ENCODE results near the gene LAMB3.

The LAMB3 gene

DNA sequence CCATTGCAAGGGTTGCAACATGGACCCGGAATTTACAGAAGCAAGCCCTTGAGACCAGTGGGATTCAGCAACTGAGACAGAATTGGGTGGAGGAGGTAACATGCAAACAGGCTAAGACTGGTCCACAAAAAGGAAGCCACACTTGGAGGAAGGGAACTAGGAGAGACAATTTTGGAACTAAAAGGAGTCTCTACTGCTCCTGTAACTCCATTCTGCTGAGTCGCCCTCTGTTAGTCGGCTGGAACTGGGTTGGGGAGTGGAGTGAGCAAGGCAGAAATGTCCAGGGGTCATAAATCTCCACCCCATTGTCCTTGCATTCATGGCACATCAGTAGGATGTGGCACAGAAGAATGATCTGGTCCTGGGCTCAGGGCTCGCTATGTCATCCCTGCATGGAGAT is 5.1 kb downstream of the LAMB3 start:
- Histone ChIP-seq H3K27ac (ENCODE audit: low read depth, low read length) (no peak overlapping the region), H3K9me3 (ENCODE audit: control insufficient read depth, insufficient read depth, low read length) (no peaks in the 10 kb centered on the region), H3K4me1 (ENCODE audit: control insufficient read depth, insufficient read depth, low read length) (no peaks in the 10 kb centered on the region), H3K9ac (ENCODE audit: low read depth, low read length) (no peak overlapping the region), H3K36me3 (ENCODE audit: control insufficient read depth, insufficient read depth, low read length) (no peaks in the 10 kb centered on the region), H3K4me3 (ENCODE audit: low read depth, low read length) (no peak overlapping the region), H3K27me3 (ENCODE audit: control insufficient read depth, insufficient read depth, low read length) (no peaks in the 10 kb centered on the region)

DNA sequence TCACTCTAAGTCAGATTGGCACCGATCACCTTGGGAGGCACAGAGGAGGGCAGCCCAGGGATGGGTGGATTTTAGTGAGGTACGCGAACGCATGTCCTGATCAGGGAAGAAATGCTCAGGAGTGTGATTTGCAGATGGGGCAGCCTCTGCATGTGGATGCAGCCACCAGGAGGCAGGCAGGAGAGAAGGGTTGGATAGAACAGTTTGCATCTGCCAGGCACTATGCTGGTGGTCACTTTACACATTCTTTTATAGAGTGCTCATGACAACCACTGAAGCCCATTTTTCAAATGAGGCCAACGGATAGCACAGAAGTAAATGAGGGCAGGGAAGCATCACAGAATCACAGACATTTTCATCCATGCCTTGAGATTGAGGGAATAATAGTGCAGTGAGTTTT is 5.7 kb downstream of the LAMB3 start:
- H3K4me1 ChIP-seq (ENCODE audit: control insufficient read depth, insufficient read depth, low read length): peaks cover 3% of the 10 kb centered on the region; the same call in 1 of the 2 replicates
- H3K27ac ChIP-seq (ENCODE audit: low read depth, low read length): no peak overlapping the region
- no peaks in the 10 kb centered on the region for H3K36me3 ChIP-seq (ENCODE audit: control insufficient read depth, insufficient read depth, low read length)
- H3K9ac ChIP-seq (ENCODE audit: low read depth, low read length): no peak overlapping the region
- no peaks in the 10 kb centered on the region for H3K27me3 ChIP-seq (ENCODE audit: control insufficient read depth, insufficient read depth, low read length)
- H3K9me3 ChIP-seq (ENCODE audit: control insufficient read depth, insufficient read depth, low read length): no peaks in the 10 kb centered on the region
- no peak overlapping the region for H3K4me3 ChIP-seq (ENCODE audit: low read depth, low read length)

DNA sequence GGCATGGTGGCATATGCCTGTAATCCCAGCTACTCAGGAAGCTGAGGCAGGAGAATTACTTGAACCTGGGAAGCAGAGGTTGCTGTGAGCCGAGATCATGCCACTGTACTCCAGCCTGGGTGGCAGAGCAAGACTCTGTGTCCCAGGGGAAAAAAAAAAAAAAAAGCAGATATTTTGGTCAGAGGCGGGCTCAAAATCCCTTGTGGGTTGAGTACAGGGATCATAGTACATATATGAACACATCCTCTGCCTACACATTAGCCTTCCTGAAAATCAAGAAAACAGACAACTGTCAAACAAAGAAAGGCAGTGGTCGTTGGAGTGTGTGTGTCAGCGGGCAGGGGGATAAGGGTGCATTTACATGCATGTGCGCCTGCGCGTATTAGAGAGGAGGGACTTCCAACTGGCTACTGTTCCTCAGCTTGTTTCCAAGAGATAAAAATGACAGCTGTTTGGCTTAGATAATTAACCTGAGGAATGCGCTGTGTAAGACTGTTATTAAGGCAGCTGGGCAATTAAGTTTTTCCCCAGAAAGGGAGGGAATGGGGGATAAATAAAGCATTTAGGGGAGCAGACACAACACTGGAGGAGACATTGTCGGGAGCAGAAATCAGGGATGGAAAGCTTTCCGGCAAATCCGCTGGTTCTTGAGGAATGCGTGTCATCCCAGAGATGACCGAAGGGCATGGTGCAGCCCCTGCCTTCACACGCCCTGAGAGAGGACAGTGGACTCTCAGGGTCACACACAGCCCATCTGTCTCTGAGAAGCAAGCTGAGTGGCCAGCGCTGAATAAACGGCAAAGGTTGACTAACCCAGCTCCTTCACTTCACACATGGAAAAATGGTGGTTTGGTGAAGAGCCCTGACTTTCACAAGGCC is 6.4 kb downstream of the LAMB3 start:
- H3K27me3 ChIP-seq (ENCODE audit: control insufficient read depth, insufficient read depth, low read length): no peaks in the 10 kb centered on the region
- H3K9ac ChIP-seq (ENCODE audit: low read depth, low read length): no peak overlapping the region
- H3K4me1 ChIP-seq (ENCODE audit: control insufficient read depth, insufficient read depth, low read length): peaks cover 7% of the 10 kb centered on the region; the same call in 1 of the 2 replicates
- H3K9me3 ChIP-seq (ENCODE audit: control insufficient read depth, insufficient read depth, low read length): no peaks in the 10 kb centered on the region
- no peaks in the 10 kb centered on the region for H3K36me3 ChIP-seq (ENCODE audit: control insufficient read depth, insufficient read depth, low read length)
- H3K4me3 ChIP-seq (ENCODE audit: low read depth, low read length): no peak overlapping the region
- no peak overlapping the region for H3K27ac ChIP-seq (ENCODE audit: low read depth, low read length)

DNA sequence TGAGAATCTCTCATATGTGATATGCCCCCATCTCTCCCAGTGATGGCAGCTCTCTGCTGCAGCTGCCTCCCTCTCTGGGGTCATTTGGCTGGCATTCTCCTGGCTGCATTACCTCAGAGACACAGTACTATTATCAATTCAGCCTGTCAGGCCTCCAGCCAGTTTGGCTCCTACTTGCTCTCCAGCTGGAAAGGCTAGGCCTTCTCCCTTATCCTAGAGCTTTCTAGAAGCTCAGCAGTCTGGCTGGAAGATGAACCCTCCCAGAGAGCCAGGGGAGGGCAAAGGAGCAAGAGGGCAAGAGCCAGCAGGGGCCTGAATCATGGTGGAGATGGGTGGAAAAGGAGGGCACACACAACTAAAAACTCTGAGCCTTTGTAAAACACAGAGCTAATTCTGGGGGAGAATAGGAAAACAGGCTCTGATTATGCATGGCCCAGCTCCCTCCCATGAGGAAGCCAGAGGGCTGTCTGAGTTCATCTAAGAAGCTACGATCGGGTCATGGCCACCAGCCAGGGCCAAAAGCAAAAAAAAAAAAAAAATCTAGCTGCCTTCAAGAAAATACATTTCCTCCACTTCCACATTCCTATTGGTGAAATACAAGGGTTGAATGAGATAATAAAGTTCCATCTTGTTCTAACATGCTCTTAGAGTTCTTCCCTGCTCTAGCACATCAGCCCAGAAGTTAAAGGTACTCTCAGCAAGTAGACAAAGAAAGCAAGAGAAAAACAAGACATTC is 8.8 kb downstream of the LAMB3 start:
- H3K27ac ChIP-seq (ENCODE audit: low read depth, low read length): no peak overlapping the region
- H3K9me3 ChIP-seq (ENCODE audit: control insufficient read depth, insufficient read depth, low read length): no peaks in the 10 kb centered on the region
- H3K4me1 ChIP-seq (ENCODE audit: control insufficient read depth, insufficient read depth, low read length): peaks cover 7% of the 10 kb centered on the region; the same call in 1 of the 2 replicates
- H3K9ac ChIP-seq (ENCODE audit: low read depth, low read length): no peak overlapping the region
- H3K27me3 ChIP-seq (ENCODE audit: control insufficient read depth, insufficient read depth, low read length): no peaks in the 10 kb centered on the region
- H3K36me3 ChIP-seq (ENCODE audit: control insufficient read depth, insufficient read depth, low read length): no peaks in the 10 kb centered on the region
- H3K4me3 ChIP-seq (ENCODE audit: low read depth, low read length): no peak overlapping the region

DNA sequence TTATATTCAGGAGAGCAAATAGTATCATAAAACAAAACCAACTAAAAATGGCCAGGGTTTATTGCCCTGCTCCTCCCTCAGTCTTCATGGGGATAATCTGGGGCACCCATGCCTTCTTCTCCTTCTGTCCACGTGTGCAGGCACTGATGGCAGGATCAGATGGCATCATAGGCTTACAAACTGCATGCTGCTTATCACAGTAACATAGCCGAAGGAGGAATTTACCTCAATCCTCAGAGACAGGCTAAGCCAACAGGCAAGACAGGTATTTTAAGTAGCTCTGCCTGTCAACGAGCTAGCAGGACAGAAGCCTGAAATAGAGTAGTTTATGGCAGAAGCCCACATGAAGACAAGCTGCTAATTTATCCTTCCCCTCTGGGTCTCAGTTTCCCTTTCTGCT is 9.4 kb downstream of the LAMB3 start:
- H3K27ac ChIP-seq (ENCODE audit: low read depth, low read length): no peak overlapping the region

DNA sequence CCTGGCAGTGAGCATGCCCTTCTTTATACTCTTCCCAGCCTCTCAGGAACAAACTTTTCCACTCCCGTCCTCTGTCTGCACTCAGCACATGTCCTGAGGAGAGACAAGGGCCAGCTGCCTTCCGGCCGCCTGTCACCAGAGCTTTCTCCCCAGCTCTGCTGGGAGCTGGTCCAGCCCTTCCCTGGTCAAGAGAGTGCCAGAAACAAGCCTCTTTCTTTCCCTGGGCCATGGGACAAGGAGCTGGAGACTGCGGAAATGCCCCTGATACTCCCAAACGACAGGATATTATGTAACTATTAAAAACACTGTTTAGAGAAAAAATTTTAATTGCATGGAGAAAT is 10.4 kb downstream of the LAMB3 start:
- peaks cover 7% of the 10 kb centered on the region; the same call in 1 of the 2 replicates for H3K4me1 ChIP-seq (ENCODE audit: control insufficient read depth, insufficient read depth, low read length)
- no peaks in the 10 kb centered on the region for H3K36me3 ChIP-seq (ENCODE audit: control insufficient read depth, insufficient read depth, low read length)
- H3K27me3 ChIP-seq (ENCODE audit: control insufficient read depth, insufficient read depth, low read length): no peaks in the 10 kb centered on the region
- no peak overlapping the region for H3K27ac ChIP-seq (ENCODE audit: low read depth, low read length)
- H3K4me3 ChIP-seq (ENCODE audit: low read depth, low read length): no peak overlapping the region
- H3K9ac ChIP-seq (ENCODE audit: low read depth, low read length): no peak overlapping the region
- H3K9me3 ChIP-seq (ENCODE audit: control insufficient read depth, insufficient read depth, low read length): no peaks in the 10 kb centered on the region

More for the DNA sequence above, 9.4 kb downstream of the LAMB3 start:
- Histone ChIP-seq H3K27me3 (ENCODE audit: control insufficient read depth, insufficient read depth, low read length) (no peaks in the 10 kb centered on the region), H3K36me3 (ENCODE audit: control insufficient read depth, insufficient read depth, low read length) (no peaks in the 10 kb centered on the region), H3K9ac (ENCODE audit: low read depth, low read length) (no peak overlapping the region), H3K9me3 (ENCODE audit: control insufficient read depth, insufficient read depth, low read length) (no peaks in the 10 kb centered on the region), H3K4me3 (ENCODE audit: low read depth, low read length) (no peak overlapping the region), H3K4me1 (ENCODE audit: control insufficient read depth, insufficient read depth, low read length) (peaks cover 7% of the 10 kb centered on the region; the same call in 1 of the 2 replicates)

DNA sequence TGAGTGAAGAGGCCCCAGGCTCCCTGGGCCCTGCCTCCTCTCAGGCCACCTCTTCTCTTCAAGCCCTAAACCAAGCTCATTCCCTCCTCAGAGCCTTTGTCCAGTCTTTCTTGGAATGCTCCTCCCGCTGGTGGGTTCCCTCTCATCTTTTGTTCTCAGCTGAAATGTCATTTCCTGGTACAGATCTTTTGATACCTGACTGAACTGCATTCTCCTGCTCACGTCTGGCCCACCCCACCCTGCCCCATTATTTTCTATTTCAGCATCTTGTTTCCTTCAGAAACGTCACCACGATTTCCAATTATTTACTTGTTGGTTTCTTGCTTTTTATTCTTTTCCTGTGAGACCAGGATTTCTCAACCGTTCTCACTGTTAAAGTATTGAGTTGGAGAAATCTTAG is 16.4 kb downstream of the LAMB3 start:
- Histone ChIP-seq H3K9me3 (ENCODE audit: control insufficient read depth, insufficient read depth, low read length) (no peaks in the 10 kb centered on the region), H3K27me3 (ENCODE audit: control insufficient read depth, insufficient read depth, low read length) (no peaks in the 10 kb centered on the region), H3K36me3 (ENCODE audit: control insufficient read depth, insufficient read depth, low read length) (no peaks in the 10 kb centered on the region), H3K9ac (ENCODE audit: low read depth, low read length) (no peak overlapping the region), H3K27ac (ENCODE audit: low read depth, low read length) (no peak overlapping the region), H3K4me3 (ENCODE audit: low read depth, low read length) (no peak overlapping the region), H3K4me1 (ENCODE audit: control insufficient read depth, insufficient read depth, low read length) (no peaks in the 10 kb centered on the region)

DNA sequence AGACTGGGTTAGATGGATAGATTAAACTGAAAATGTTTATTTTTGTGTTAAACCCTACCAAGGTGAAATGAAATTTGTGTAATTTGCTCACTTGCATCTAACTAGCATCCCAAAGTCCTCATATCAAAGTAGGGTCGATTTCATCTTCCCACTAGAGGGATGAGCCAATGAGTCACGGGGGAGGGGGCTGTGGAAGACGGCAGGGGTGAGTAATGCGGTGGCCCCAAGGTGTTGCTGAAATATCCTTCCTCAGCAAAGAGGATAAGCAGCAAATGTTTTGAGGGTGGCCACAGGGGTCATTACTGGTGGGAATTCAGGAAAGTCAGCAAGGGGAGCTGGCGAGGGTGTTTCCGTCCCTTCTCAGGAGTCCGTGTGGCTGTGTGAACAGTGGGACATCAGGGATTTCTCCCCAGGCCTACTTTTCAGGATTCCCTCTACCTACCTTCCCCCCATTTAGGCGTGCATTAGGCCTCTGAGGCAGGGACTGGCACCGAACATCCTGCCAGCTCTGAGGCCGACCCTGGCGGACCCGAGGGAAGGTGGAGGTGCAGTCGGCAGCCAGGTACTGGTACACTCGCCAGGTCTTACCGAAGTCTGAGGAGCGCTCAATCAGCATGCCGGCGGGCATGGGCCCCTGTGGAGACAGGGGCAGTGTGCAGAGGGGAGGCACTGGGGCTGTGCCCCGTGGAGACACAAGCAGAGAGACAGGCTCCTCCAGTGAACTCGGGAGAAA is 18.1 kb downstream of the LAMB3 start:
- Histone ChIP-seq H3K9ac (ENCODE audit: low read depth, low read length) (no peak overlapping the region), H3K4me3 (ENCODE audit: low read depth, low read length) (no peak overlapping the region), H3K9me3 (ENCODE audit: control insufficient read depth, insufficient read depth, low read length) (no peaks in the 10 kb centered on the region), H3K27me3 (ENCODE audit: control insufficient read depth, insufficient read depth, low read length) (no peaks in the 10 kb centered on the region), H3K4me1 (ENCODE audit: control insufficient read depth, insufficient read depth, low read length) (peaks cover 13% of the 10 kb centered on the region), H3K27ac (ENCODE audit: low read depth, low read length) (no peak overlapping the region), H3K36me3 (ENCODE audit: control insufficient read depth, insufficient read depth, low read length) (no peaks in the 10 kb centered on the region)

DNA sequence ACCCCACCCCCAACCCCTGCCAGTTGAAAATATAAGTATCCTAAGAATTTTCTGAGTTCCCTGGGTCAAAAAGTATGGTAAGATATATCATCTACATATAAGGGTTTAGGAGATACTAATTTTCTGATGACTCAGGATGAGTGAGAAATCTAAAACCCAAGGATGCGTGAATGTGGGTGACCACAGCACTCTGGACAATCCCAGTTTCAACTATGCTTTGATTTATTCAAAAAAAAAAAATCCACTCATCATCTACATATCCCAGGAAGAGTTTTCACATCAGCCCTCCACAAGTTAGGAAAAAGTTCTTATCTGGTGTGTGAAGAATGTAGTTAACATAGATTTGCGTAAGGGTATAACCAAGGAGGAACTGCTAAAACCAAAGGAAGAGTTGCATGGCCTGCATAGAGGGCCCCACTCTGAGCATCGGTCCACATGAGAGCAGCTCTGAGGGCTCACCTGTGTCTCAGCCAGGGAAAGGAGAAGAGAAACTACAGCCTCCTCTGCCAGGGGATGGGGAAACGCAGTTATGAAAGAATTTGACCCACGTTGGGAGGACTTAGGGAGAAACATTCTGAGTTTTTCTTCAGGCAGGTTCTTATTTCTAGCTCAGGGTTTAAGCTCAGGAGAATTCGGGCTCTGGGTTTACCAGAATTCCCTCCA is 18.8 kb downstream of the LAMB3 start:
- H3K9ac ChIP-seq (ENCODE audit: low read depth, low read length): no peak overlapping the region
- H3K9me3 ChIP-seq (ENCODE audit: control insufficient read depth, insufficient read depth, low read length): no peaks in the 10 kb centered on the region
- peaks cover 15% of the 10 kb centered on the region for H3K4me1 ChIP-seq (ENCODE audit: control insufficient read depth, insufficient read depth, low read length)
- H3K36me3 ChIP-seq (ENCODE audit: control insufficient read depth, insufficient read depth, low read length): no peaks in the 10 kb centered on the region
- H3K4me3 ChIP-seq (ENCODE audit: low read depth, low read length): no peak overlapping the region
- H3K27ac ChIP-seq (ENCODE audit: low read depth, low read length): no peak overlapping the region
- no peaks in the 10 kb centered on the region for H3K27me3 ChIP-seq (ENCODE audit: control insufficient read depth, insufficient read depth, low read length)

DNA sequence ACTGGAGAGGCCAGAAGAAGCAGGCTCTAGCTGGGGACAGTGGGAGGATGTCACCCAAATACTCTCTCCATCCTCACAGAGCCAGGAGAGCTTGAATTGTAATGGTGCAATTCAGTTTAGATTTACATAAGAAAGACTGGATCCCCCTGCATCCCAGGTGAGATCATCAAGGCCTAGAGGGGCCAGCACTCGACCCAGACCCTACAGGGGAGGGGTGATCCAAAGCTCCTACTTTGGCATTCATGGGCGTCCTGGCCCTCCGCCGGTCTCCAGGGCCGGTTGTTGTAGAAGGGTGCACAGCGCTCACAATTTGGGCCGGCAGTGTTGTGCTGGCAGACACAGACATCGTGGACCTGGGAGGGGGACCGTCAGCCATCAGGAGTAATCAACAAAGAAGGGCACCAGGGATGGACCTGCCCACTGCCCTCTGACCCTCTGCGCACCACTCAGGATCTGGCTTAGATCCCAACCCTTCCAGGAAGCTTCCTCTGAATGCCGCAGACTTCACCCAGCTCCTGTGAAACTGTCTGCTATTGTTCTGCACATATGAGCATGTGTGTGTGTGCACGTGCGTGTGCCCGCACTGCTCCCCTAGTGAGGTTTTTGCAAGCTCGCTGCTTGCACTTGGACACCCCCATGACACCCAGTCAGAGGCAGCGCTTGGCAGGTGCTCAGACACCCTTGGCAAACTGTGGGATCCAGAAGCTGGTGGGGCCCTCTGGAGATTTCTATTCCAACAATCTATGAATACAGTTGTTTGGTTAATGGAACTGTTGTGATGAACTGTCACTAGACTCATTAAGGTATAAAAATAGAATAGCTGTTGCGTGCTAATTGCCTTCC is 21.6 kb downstream of the LAMB3 start:
- no peaks in the 10 kb centered on the region for H3K36me3 ChIP-seq (ENCODE audit: control insufficient read depth, insufficient read depth, low read length)
- H3K4me1 ChIP-seq (ENCODE audit: control insufficient read depth, insufficient read depth, low read length): peaks cover 15% of the 10 kb centered on the region
- no peaks in the 10 kb centered on the region for H3K9me3 ChIP-seq (ENCODE audit: control insufficient read depth, insufficient read depth, low read length)
- no peaks in the 10 kb centered on the region for H3K27me3 ChIP-seq (ENCODE audit: control insufficient read depth, insufficient read depth, low read length)
- H3K9ac ChIP-seq (ENCODE audit: low read depth, low read length): no peak overlapping the region
- H3K4me3 ChIP-seq (ENCODE audit: low read depth, low read length): no peak overlapping the region
- no peak overlapping the region for H3K27ac ChIP-seq (ENCODE audit: low read depth, low read length)

Data from HUES48 (cell line).